Tibial nerve (tissue), 3 donors: ENCODE measurements around the gene LRRC10.

Source experiments
- CTCF ChIP-seq, 5 experiments: fragments of 200-600 bp in 3 of 5; fragments of 450-650 bp in 2 of 5; sonication (generic) in 3 of 5; IDR thresholded peaks; one replicate each; pipeline ENCODE4 v1.5.1; 2016 to 2019; ENCODE audit warnings: antibody characterized with exemption in 5 of 5, mild to moderate bottlenecking in 3 of 5, moderate library complexity in 2 of 5
- POLR2A ChIP-seq, 2 donors: fragments of 450-650 bp; IDR thresholded peaks; one replicate each; pipeline ENCODE4 v1.6.1; 2017; ENCODE audit warnings: antibody characterized with exemption in 2 of 2, mild to moderate bottlenecking in 2 of 2, moderate library complexity in 2 of 2

DNA sequence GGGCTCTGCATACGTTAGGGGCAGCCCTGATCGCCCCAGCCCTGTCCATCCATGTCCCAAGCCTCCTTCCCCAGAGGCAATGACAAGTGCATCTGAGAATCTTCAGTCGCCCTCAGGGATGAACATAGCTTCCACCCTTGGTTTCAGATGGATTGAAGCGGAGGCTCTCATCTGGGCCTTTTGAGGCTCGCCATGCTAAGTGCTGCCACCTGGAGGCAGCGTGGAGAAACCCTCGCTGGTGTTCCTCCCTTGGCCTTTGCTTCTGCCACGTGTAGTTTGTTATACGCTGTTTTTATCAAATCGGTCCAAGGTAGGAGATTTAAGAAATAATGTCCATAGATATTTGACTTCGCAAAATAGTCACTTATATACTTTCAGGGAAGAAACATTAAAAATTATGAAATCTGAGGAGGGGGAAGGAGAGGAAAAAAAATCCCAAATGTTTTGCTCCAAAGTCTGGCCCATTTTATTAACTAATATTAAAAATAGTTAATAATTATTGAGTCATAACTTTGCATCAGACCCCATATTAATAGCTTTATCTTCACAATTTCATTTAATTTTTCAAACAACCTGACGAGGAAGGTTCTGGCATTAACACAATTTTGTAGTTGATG lies 28.8 kb upstream of the LRRC10 start:
- peak; percentile 62 to 83 (median 72) for TF ChIP-seq CTCF (IDR thresholded peaks at IDR 0.05)
- TF ChIP-seq POLR2A (IDR thresholded peaks at IDR 0.05): no peak
